Right lobe of liver (tissue), 6 donors: ENCODE data around the gene NEK10. TPM values are rescaled to one million over a fixed set of nuclear protein-coding genes. Genes with fewer than 3 reads are reported as not detected.

Experiments
- ATAC-seq, 4 donors: fragments of 200-7000 bp; cut with Tn5 transposase; one replicate each; pipeline ENCODE4 v1.9.1; 2020; ENCODE audit warnings: mild to moderate bottlenecking in 4 of 4, moderate library complexity in 4 of 4
- DNase-seq, 3 donors: peaks; one replicate each; pipeline ENCODE4 v3.0.0-alpha.2; 2020
- H3K27ac ChIP-seq, 3 donors: fragments of 200-600 bp; one replicate each; pipeline ENCODE4 v1.8.0; 2022
- H3K27me3 ChIP-seq, 2 donors: fragments of 200-600 bp; one replicate each; pipeline ENCODE4 v1.8.0; 2022
- H3K36me3 ChIP-seq, 4 donors: fragments of 200-600 bp; sonication (generic) in 1 of 4; one replicate each; pipeline versions ENCODE4 v1.5.1 to v1.8.0; 2017 to 2022; ENCODE audit warnings: control low read depth in 1 of 4
- H3K4me1 ChIP-seq, 4 donors: fragments of 200-600 bp; sonication (generic) in 1 of 4; one replicate each; pipeline versions ENCODE4 v1.5.1 to v1.8.0; 2017 to 2022; ENCODE audit warnings: control low read depth in 1 of 4
- H3K4me3 ChIP-seq, 3 donors: fragments of 200-600 bp; one replicate each; pipeline ENCODE4 v1.8.0; 2022
- H3K9me3 ChIP-seq, 4 donors: fragments of 200-600 bp; sonication (generic) in 1 of 4; one replicate each; pipeline versions ENCODE4 v1.5.1 to v1.8.0; 2017 to 2022; ENCODE audit warnings: control low read depth in 1 of 4
- CTCF ChIP-seq, 4 donors: fragments of 200-600 bp in 3 of 4; fragments of 450-650 bp in 1 of 4; IDR thresholded peaks; one replicate each; pipeline versions ENCODE4 v1.5.1 to v1.8.0; 2016 to 2022; ENCODE audit warnings: antibody characterized with exemption in 4 of 4, mild to moderate bottlenecking in 2 of 4
- POLR2A ChIP-seq: fragments of 450-650 bp; IDR thresholded peaks from one replicate; pipeline ENCODE4 v1.6.1; 2017; ENCODE audit warnings: antibody characterized with exemption, mild to moderate bottlenecking
- WGBS: methylation state at CpG from one replicate; pipeline ENCODE4 v1.1.6; 2018; ENCODE audit warnings: low coverage, low lambda C conversion rate; ENCODE audit not compliant: insufficient coverage; ENCODE audit errors: missing lambda C conversion rate; 5-methylcytosine and 5-hydroxymethylcytosine counted together
- intact Hi-C, 2 donors: fragments of 100-400 bp; cut with DNase I; formaldehyde crosslinking; loops; one replicate each; pipeline versions ENCODE4 v1.11.2 to v1.14.1; 2022
- total RNA-seq, 6 experiments: library from RNA; depleted of rRNA in 2 of 6; stranded (reverse); fragments of >200 nt in 2 of 6; fragmentation: NEBNext Ultra II Directional in 3 of 6; extraction: Animal tissue kit (Norgen Biotek cat#: 25700) in 3 of 6; gene quantifications; one replicate each; pipeline versions ENCODE4 v1.1.0 to v1.2.4, GENCODE V29; 2016 to 2023
- donor health status: DM: no; HTN: yes; CAD: no.
- donor health status: DM: no; HTN: no; CAD: no.
- donor health status: DM: no; HTN: no; CAD: no.
- donor health status: DM: no; HTN: yes; CAD: no.
- donor health status: DM: no; HTN: yes; CAD: no.

The NEK10 gene
- total RNA-seq, 6 experiments from 2014 or later = 0.43 to 2.5 (median 0.87) TPM

- 71% methylated on average over 3 of the region's 3 CpGs for WGBS
- H3K36me3 ChIP-seq = no peaks in the 10 kb centered on the region
- DNase-seq (no peak), ATAC-seq (no peak)
- H3K4me1 ChIP-seq = peaks cover 0 to 31% (median 7%) of the 10 kb centered on the region in 4 donors
- intact Hi-C loops = no loop called here
- TF ChIP-seq CTCF (IDR thresholded peaks at IDR 0.05) = no peak
- no peak for TF ChIP-seq POLR2A
- no peak overlapping the region for H3K4me3 ChIP-seq
- no peak overlapping the region for H3K27ac ChIP-seq
- H3K9me3 ChIP-seq = no peaks in the 10 kb centered on the region
- no peaks in the 10 kb centered on the region for H3K27me3 ChIP-seq
These were observed 19.4 kb downstream of the NEK10 start for GRCh38 chr3:27349832-27350231.

- ATAC-seq (peak in 2 of 4 donors; percentile 8 to 76), DNase-seq (no peak)
- Histone ChIP-seq H3K4me3 (no peak overlapping the region), H3K9me3 (no peaks in the 10 kb centered on the region), H3K4me1 (peaks cover 0 to 39% (median 12%) of the 10 kb centered on the region in 4 donors), H3K27me3 (no peaks in the 10 kb centered on the region), H3K36me3 (no peaks in the 10 kb centered on the region), H3K27ac (peak overlapping the region in 1 of 3 donors; percentile 39)
- TF ChIP-seq POLR2A (no peak), CTCF (IDR thresholded peaks at IDR 0.05) (no peak)
- intact Hi-C loops = no loop called here
- WGBS = 58% methylated on average over 11 of the region's 11 CpGs
These were observed 23.0 kb downstream of the NEK10 start for GRCh38 chr3:27345959-27346865.

GRCh38 chr3:27345493-27345892, 23.7 kb downstream of the NEK10 start:
- Histone ChIP-seq H3K27me3 (no peaks in the 10 kb centered on the region), H3K4me1 (peaks cover 0 to 39% (median 12%) of the 10 kb centered on the region in 4 donors), H3K36me3 (no peaks in the 10 kb centered on the region), H3K27ac (peak overlapping the region; percentile 39 to 53 (median 48)), H3K4me3 (no peak overlapping the region), H3K9me3 (no peaks in the 10 kb centered on the region)
- DNase-seq (peak in 1 of 3 donors; percentile 53), ATAC-seq (peak; percentile 80 to 92 (median 84))
- WGBS = 16% methylated on average over 5 of the region's 5 CpGs
- intact Hi-C loops = no loop called here
- TF ChIP-seq CTCF (IDR thresholded peaks at IDR 0.05) (no peak), POLR2A (no peak)

- DNase-seq (no peak), ATAC-seq (no peak)
- Histone ChIP-seq H3K4me1 (peaks cover 0 to 39% (median 12%) of the 10 kb centered on the region in 4 donors), H3K9me3 (no peaks in the 10 kb centered on the region), H3K27ac (peak overlapping the region in 2 of 3 donors; percentile 48 to 53), H3K4me3 (no peak overlapping the region), H3K36me3 (no peaks in the 10 kb centered on the region), H3K27me3 (no peaks in the 10 kb centered on the region)
- intact Hi-C loops = no loop called here
- WGBS = 92% methylated on average over 2 of the region's 2 CpGs
- TF ChIP-seq POLR2A (no peak), CTCF (IDR thresholded peaks at IDR 0.05) (no peak)
These were observed 24.1 kb downstream of the NEK10 start for GRCh38 chr3:27345045-27345444.
